G401 (cell line): Measurements from ENCODE around the gene MS4A8. TPM values are rescaled to one million over a fixed set of nuclear protein-coding genes. Genes with fewer than 3 reads are reported as not detected.
"Not testable (repeated sequence)": the region's sequence is repeated elsewhere in the genome, so short reads cannot be mapped to it uniquely, and the experiment has no call there.

Source experiments
- DNase-seq: peaks from one replicate; pipeline ENCODE4 v3.0.0-alpha.2; 2015; ENCODE audit warnings: low spot score
- in situ Hi-C: cut with HindIII; loops from 2 replicates; pipeline ENCODE4 v1.10.0; 2016; ENCODE audit warnings: low sequenced_read_pairs, mixed read lengths
- total RNA-seq: library from RNA; depleted of rRNA; stranded (reverse); fragments of >200 nt; shearing (Covaris generic); gene quantifications from 2 replicates; pipeline ENCODE4 v1.2.3, GENCODE V29; 2014; rRNA removed

MS4A8 gene
- total RNA-seq, 1 experiment from 2014 or later: not detected

DNA sequence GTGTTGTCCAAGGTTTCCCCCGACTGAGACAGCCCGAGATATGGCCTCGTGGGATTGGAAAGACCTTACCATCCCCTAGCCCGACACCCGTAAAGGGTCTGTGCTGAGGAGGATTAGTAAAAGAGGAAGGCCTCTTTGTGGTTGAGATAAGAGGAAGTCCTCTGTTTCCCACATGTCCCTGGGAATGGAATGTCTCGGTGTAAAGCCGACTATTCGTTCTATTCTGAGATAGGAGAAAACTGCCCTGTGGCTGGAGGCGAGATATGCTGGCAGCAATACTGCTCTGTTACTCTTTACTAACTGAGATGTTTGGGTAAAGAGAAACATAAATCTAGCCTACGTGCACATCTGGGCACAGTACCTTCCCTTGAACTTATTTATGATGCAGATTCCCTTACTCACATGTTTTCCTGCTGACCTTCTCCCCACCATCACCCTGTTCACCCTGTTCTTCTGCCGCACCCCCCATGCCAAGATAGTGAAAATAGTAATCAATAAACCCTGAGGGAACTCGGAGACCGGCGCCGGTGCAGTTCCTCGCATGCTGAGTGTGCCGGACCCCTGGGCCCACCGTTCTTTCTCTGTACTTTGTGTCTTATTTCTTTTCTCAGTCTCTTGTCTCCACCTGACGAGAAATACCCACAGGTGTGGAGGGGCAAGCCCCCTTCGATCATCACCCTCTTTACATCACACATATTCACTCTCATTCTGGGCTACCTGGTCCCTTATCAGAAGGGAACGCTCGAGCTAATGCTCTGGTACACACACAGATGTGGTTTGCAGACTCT lies 60.2 kb downstream of the MS4A8 start:
- DNase-seq, in situ Hi-C loops: not testable (repeated sequence)

GRCh38 chr11:60761436-60762190 lies 62.2 kb downstream of the MS4A8 start:
- in situ Hi-C loops: no loop called here
- no peak for DNase-seq

- in situ Hi-C loops: no loop called here
- peak; percentile 3 for DNase-seq
Measured at GRCh38 chr11:60762851-60763691, 63.7 kb downstream of the MS4A8 start.

- in situ Hi-C loops: no loop called here
- DNase-seq: no peak
Measured at GRCh38 chr11:60763692-60764369, 64.4 kb downstream of the MS4A8 start.

GRCh38 chr11:60764879-60765278 lies 65.5 kb downstream of the MS4A8 start:
- in situ Hi-C loops: no loop called here
- DNase-seq: no peak

GRCh38 chr11:60765355-60765754 lies 65.9 kb downstream of the MS4A8 start:
- DNase-seq: no peak
- in situ Hi-C loops: no loop called here

Other genes starting within 250 kb of the MS4A8 start
- not detected in 2 replicates for gene MS4A1, start 243.8 kb upstream of the MS4A8 start, total RNA-seq
- gene MS4A12, start 206.8 kb upstream of the MS4A8 start, total RNA-seq: not detected in 2 replicates
- gene MS4A13, start 184.2 kb upstream of the MS4A8 start, total RNA-seq: not detected in 2 replicates
- gene MS4A18, start 25.1 kb downstream of the MS4A8 start, total RNA-seq: not detected in 2 replicates
- not detected in 2 replicates for gene MS4A15, start 57.3 kb downstream of the MS4A8 start, total RNA-seq
- gene MS4A10, start 85.7 kb downstream of the MS4A8 start, total RNA-seq: not detected in 2 replicates
- gene CCDC86, start 142.5 kb downstream of the MS4A8 start, total RNA-seq: 16.3 and 23.5 TPM in 2 replicates
- not detected in 2 replicates for gene PTGDR2, start 156.3 kb downstream of the MS4A8 start, total RNA-seq
- not detected in 2 replicates for gene ZP1, start 167.9 kb downstream of the MS4A8 start, total RNA-seq
- 121 and 165 TPM in 2 replicates for gene PRPF19, start 207.0 kb downstream of the MS4A8 start, total RNA-seq
- 13.5 and 13.7 TPM in 2 replicates for gene TMEM109, start 214.5 kb downstream of the MS4A8 start, total RNA-seq
- gene TMEM132A, start 224.8 kb downstream of the MS4A8 start, total RNA-seq: 51.7 and 53.5 TPM in 2 replicates